H9 (cell line): Measurements from ENCODE around the gene HECW1. TPM values are rescaled to one million over a fixed set of nuclear protein-coding genes. Genes with fewer than 3 reads are reported as not detected.

Experiments used
- DNase-seq: peaks from one replicate; pipeline ENCODE4 v3.0.0-alpha.2; 2017
- H2AFZ ChIP-seq: one replicate; pipeline ENCODE4 v1.6.1; 2013; ENCODE audit warnings: mild to moderate bottlenecking, low read length, control low read depth, moderate library complexity
- H2AK5ac ChIP-seq: 2 replicates; pipeline ENCODE4 v1.6.1; 2013; ENCODE audit warnings: low read length, control low read depth, mixed read lengths; ENCODE audit not compliant: insufficient read length
- H2BK120ac ChIP-seq: one replicate; pipeline ENCODE4 v1.6.1; 2013; ENCODE audit warnings: low read depth, mild to moderate bottlenecking, low read length, control low read depth, inconsistent platforms; ENCODE audit not compliant: poor library complexity, severe bottlenecking
- H2BK12ac ChIP-seq: 2 replicates; pipeline ENCODE4 v1.6.1; 2013; ENCODE audit warnings: low read length, control low read depth, mixed read lengths, low read depth; ENCODE audit not compliant: insufficient read length
- H2BK15ac ChIP-seq: 2 replicates; pipeline ENCODE4 v1.6.1; 2013; ENCODE audit warnings: low read depth, low read length, control low read depth
- H2BK20ac ChIP-seq: one replicate; pipeline ENCODE4 v1.6.1; 2013; ENCODE audit warnings: low read depth, mild to moderate bottlenecking, low read length, control low read depth, inconsistent platforms; ENCODE audit not compliant: poor library complexity, severe bottlenecking
- H2BK5ac ChIP-seq: 2 replicates; pipeline ENCODE4 v1.6.1; 2013; ENCODE audit warnings: low read length, control low read depth, mixed read lengths; ENCODE audit not compliant: insufficient read length
- H3K14ac ChIP-seq: 2 replicates; pipeline ENCODE4 v1.6.1; 2013; ENCODE audit warnings: low read length, control low read depth; ENCODE audit not compliant: insufficient read depth
- H3K18ac ChIP-seq: 2 replicates; pipeline ENCODE4 v1.6.1; 2013; ENCODE audit warnings: low read depth, mild to moderate bottlenecking, mixed read lengths, low read length, control low read depth; ENCODE audit not compliant: insufficient read length
- H3K23ac ChIP-seq: 2 replicates; pipeline ENCODE4 v1.6.1; 2013; ENCODE audit warnings: low read length, control low read depth, mixed read lengths, low read depth; ENCODE audit not compliant: insufficient read length
- H3K23me2 ChIP-seq: 2 replicates; pipeline ENCODE4 v1.6.1; 2013; ENCODE audit warnings: low read depth, mild to moderate bottlenecking, mixed read lengths, low read length, control low read depth; ENCODE audit not compliant: insufficient read length, poor library complexity, severe bottlenecking
- H3K27ac ChIP-seq: 2 replicates; pipeline ENCODE4 v1.5.1; 2013; ENCODE audit warnings: low read length, control low read depth, mixed read lengths, low read depth; ENCODE audit not compliant: insufficient read length
- H3K27me3 ChIP-seq: 2 replicates; pipeline ENCODE4 v1.6.1; 2013; ENCODE audit warnings: low read length, control low read depth, inconsistent platforms; ENCODE audit not compliant: insufficient read depth
- H3K4ac ChIP-seq: 2 replicates; pipeline ENCODE4 v1.6.1; 2013; ENCODE audit warnings: low read depth, mild to moderate bottlenecking, control low read depth, inconsistent platforms, low read length, moderate library complexity
- H3K4me1 ChIP-seq: 2 replicates; pipeline ENCODE4 v1.6.1; 2013; ENCODE audit warnings: low read length, control low read depth, inconsistent platforms; ENCODE audit not compliant: insufficient read depth
- H3K4me2 ChIP-seq: 2 replicates; pipeline ENCODE4 v1.6.1; 2013; ENCODE audit warnings: low read length, control low read depth, mixed read lengths; ENCODE audit not compliant: insufficient read length, insufficient read depth
- H3K56ac ChIP-seq: 2 replicates; pipeline ENCODE4 v1.6.1; 2013; ENCODE audit warnings: low read depth, mild to moderate bottlenecking, mixed read lengths, low read length, control low read depth; ENCODE audit not compliant: insufficient read length
- H3K79me1 ChIP-seq: 2 replicates; pipeline ENCODE4 v1.6.1; 2013; ENCODE audit warnings: low read depth, mild to moderate bottlenecking, moderate library complexity, low read length, control low read depth, inconsistent platforms; ENCODE audit not compliant: insufficient read depth, poor library complexity, severe bottlenecking
- H3K79me2 ChIP-seq: 2 replicates; pipeline ENCODE4 v1.6.1; 2013; ENCODE audit warnings: low read length, control low read depth, inconsistent platforms; ENCODE audit not compliant: insufficient read depth
- H3K9ac ChIP-seq: 2 replicates; pipeline ENCODE4 v1.6.1; 2013; ENCODE audit warnings: low read length, control low read depth, mixed read lengths; ENCODE audit not compliant: insufficient read length; ENCODE audit errors: extremely low read depth
- H3K9me3 ChIP-seq: one replicate; pipeline ENCODE4 v1.6.1; 2013; ENCODE audit warnings: low read depth, low read length, inconsistent platforms; ENCODE audit not compliant: control insufficient read depth
- H3T11ph ChIP-seq: one replicate; pipeline ENCODE4 v1.6.1; 2013; ENCODE audit warnings: mild to moderate bottlenecking, low read length, control low read depth, inconsistent platforms
- H4K20me1 ChIP-seq: one replicate; pipeline ENCODE4 v1.6.1; 2013; ENCODE audit not compliant: control insufficient read depth, insufficient read length, insufficient read depth
- H4K5ac ChIP-seq: 2 replicates; pipeline ENCODE4 v1.6.1; 2013; ENCODE audit warnings: low read depth, mild to moderate bottlenecking, mixed read lengths, low read length, control low read depth; ENCODE audit not compliant: insufficient read length
- H4K8ac ChIP-seq: replicated peaks from 2 replicates; pipeline ENCODE4 v1.6.1; 2013; ENCODE audit warnings: low read length, control low read depth, mixed read lengths, low read depth; ENCODE audit not compliant: insufficient read length
- H4K91ac ChIP-seq: 2 replicates; pipeline ENCODE4 v1.6.1; 2013; ENCODE audit warnings: low read depth, mild to moderate bottlenecking, moderate library complexity, mixed read lengths, low read length, control low read depth; ENCODE audit not compliant: insufficient read length
- H3K27ac Mint-ChIP-seq, 3 experiments: 2 replicates in 2 of 3; 3 replicates in 1 of 3; pipeline ENCODE4 v1.8.0; 2020 to 2021; ENCODE audit warnings: mixed read lengths in 3 of 3, mild to moderate bottlenecking in 1 of 3, moderate library complexity in 1 of 3
- H3K27me3 Mint-ChIP-seq: 2 replicates; pipeline ENCODE4 v1.8.0; 2021; ENCODE audit warnings: low read depth, mild to moderate bottlenecking, moderate library complexity, mixed read lengths
- H3K36me3 Mint-ChIP-seq, 3 experiments: 2 replicates in 2 of 3; 3 replicates in 1 of 3; pipeline ENCODE4 v1.8.0; 2020 to 2021; ENCODE audit warnings: low read depth in 3 of 3, mixed read lengths in 3 of 3; ENCODE audit not compliant: insufficient read depth in 1 of 3
- H3K4me1 Mint-ChIP-seq, 2 experiments: 2 replicates each; pipeline ENCODE4 v1.8.0; 2020; ENCODE audit warnings: mixed read lengths in 2 of 2
- H3K4me3 Mint-ChIP-seq, 2 experiments: 2 replicates in 1 of 2; 3 replicates in 1 of 2; pipeline ENCODE4 v1.8.0; 2020 to 2021; ENCODE audit warnings: mild to moderate bottlenecking in 2 of 2, mixed read lengths in 2 of 2, moderate library complexity in 1 of 2
- H3K9me3 Mint-ChIP-seq, 2 experiments: 2 replicates in 1 of 2; 3 replicates in 1 of 2; pipeline ENCODE4 v1.8.0; 2020; ENCODE audit warnings: mild to moderate bottlenecking in 2 of 2, mixed read lengths in 2 of 2, moderate library complexity in 1 of 2
- CTCF ChIP-seq: fragments of 200-600 bp; sonication (generic); conservative IDR thresholded peaks from 3 replicates; pipeline ENCODE4 v1.8.0; 2021; ENCODE audit warnings: antibody characterized with exemption, mild to moderate bottlenecking
- WGBS: extraction: QIAGEN DNeasy Blood & Tissue Kit; methylation state at CpG from one replicate; pipeline ENCODE4 v1.1.7; 2013; ENCODE audit warnings: missing lambda C conversion rate, low lambda C conversion rate, mixed read lengths; ENCODE audit not compliant: insufficient read length; ENCODE audit errors: extremely low coverage; 5-methylcytosine and 5-hydroxymethylcytosine counted together
- total RNA-seq: library from RNA; stranded (reverse); gene quantifications from 2 replicates; pipeline ENCODE4 v1.2.1, GENCODE V29; 2021

The HECW1 gene
- total RNA-seq, 1 experiment from 2014 or later, result 5.0 TPM

DNA sequence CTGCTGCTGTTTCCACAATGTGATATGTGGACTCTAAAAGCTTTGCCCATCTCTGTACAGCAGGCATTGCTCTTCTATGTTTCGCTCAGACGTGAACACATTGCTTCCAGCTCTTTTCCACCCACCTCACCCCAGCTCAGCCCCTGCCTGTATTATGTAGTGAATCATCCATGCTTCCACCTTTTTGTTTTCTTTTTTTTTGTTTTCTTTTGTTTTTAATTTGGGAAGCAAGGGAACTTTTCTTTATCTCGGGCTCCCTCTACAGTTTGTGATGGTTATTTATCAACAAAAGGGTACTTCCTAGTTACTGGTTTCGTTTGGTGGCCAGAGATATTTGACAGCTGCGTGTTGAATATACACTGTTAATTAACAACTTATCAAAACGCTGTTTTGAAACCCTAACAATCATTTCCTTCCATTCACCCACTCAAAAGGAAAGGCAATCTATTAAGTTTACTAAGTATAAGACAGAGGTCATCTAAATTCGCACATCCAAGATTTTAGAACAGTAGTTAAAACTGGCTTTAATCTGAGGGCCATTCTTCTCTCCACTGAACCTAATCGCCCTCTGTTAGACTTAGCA, 342.6 kb downstream of the HECW1 start:
- no peak overlapping the region for H3K56ac ChIP-seq
- no peak overlapping the region for H2BK15ac ChIP-seq
- H4K20me1 ChIP-seq, result no peaks in the 10 kb centered on the region
- no peak overlapping the region for H3K4me3 Mint-ChIP-seq
- no peak overlapping the region for H2BK5ac ChIP-seq
- H2BK120ac ChIP-seq, result no peak overlapping the region
- no peak overlapping the region for H4K91ac ChIP-seq
- TF ChIP-seq CTCF, result peak; percentile 73
- H3K36me3 Mint-ChIP-seq, result peaks cover 0 to 5% (median 0%) of the 10 kb centered on the region in 3 experiments; a peak in 2 of 7 replicates
- H3K4ac ChIP-seq, result no peak overlapping the region
- H3K4me1 Mint-ChIP-seq, result peaks cover 16 to 23% of the 10 kb centered on the region in 2 experiments
- no peaks in the 10 kb centered on the region for H3K27me3 ChIP-seq
- no peak overlapping the region for H3K4me2 ChIP-seq
- no peak overlapping the region for H3K9ac ChIP-seq
- H4K5ac ChIP-seq, result no peak overlapping the region
- H3K4me1 ChIP-seq, result peaks cover 2% of the 10 kb centered on the region; the same call in 1 of the 2 replicates
- H2BK12ac ChIP-seq, result no peak overlapping the region
- no peaks in the 10 kb centered on the region; a peak in 1 of 5 replicates for H3K9me3 Mint-ChIP-seq
- no peak overlapping the region for H4K8ac ChIP-seq
- no peak overlapping the region for H3K14ac ChIP-seq
- no peak overlapping the region for H3K18ac ChIP-seq
- H2BK20ac ChIP-seq, result no peak overlapping the region
- peak overlapping the region; percentile 88 for H2AFZ ChIP-seq
- H3K23ac ChIP-seq, result no peak overlapping the region
- no peak overlapping the region for H3T11ph ChIP-seq
- no CpG with 5 or more reads among the region's 8 CpGs for WGBS
- no peaks in the 10 kb centered on the region for H3K9me3 ChIP-seq
- DNase-seq, result no peak
- H3K79me1 ChIP-seq, result no peaks in the 10 kb centered on the region
- H3K27me3 Mint-ChIP-seq, result no peaks in the 10 kb centered on the region
- H3K27ac ChIP-seq, result no peak overlapping the region
- no peak overlapping the region for H2AK5ac ChIP-seq
- H3K27ac Mint-ChIP-seq, result peak overlapping the region in 1 of 3 experiments; percentile 78; a peak in 3 of 7 replicates
- no peaks in the 10 kb centered on the region for H3K23me2 ChIP-seq
- no peaks in the 10 kb centered on the region for H3K79me2 ChIP-seq
